Body of pancreas (tissue), 4 donors: Measurements from ENCODE around the gene TRAFD1.
"Not testable (repeated sequence)": the region's sequence is repeated elsewhere in the genome, so short reads cannot be mapped to it uniquely, and the experiment has no call there.

Experiments
- POLR2A ChIP-seq, 3 donors: fragments of 450-650 bp; IDR thresholded peaks; one replicate each; pipeline ENCODE4 v1.6.1; 2016; ENCODE audit warnings: antibody characterized with exemption in 3 of 3, mild to moderate bottlenecking in 2 of 3
- TF ChIP-seq, protein P1 (sequence below), 7 experiments: fragments of 450-650 bp in 4 of 7; fragments of 200-600 bp in 3 of 7; sonication (generic) in 3 of 7; IDR thresholded peaks; one replicate each; pipeline ENCODE4 v1.5.1; 2016 to 2019; ENCODE audit warnings: antibody characterized with exemption in 7 of 7

DNA sequence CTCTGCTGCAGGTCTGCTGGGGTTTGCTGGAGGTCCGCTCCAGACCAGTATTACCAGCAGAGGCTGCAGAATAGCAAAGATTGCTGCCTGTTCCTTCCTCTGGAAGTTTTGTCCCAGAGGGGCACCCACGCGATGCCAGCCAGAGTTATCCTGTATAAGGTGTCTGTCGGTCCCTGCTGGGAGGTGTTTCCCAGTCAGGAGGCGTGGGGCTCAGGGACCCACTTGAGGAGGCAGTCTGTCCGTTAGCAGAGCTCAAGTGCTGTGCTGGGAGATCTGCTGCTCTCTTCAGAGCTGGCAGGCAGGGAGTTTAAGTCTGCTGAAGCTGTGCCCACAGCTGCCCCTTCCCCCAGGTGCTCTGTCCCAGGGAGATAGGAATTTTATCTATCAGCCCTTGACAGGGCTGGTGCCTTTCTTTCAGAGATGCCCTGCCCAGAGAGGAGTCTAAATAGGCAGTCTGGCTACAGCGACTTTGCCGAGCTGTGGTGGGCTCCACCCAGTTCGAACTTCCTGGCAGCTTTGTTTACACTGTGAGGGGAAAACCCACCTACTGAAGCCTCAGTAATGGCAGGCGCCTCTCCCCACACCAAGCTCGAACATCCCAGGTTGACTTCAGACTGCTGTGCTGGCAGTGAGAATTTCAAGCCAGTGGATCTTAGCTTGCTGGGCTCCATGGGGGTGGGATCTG is 33.2 kb downstream of the TRAFD1 start:
- TF ChIP-seq, protein P1, sequence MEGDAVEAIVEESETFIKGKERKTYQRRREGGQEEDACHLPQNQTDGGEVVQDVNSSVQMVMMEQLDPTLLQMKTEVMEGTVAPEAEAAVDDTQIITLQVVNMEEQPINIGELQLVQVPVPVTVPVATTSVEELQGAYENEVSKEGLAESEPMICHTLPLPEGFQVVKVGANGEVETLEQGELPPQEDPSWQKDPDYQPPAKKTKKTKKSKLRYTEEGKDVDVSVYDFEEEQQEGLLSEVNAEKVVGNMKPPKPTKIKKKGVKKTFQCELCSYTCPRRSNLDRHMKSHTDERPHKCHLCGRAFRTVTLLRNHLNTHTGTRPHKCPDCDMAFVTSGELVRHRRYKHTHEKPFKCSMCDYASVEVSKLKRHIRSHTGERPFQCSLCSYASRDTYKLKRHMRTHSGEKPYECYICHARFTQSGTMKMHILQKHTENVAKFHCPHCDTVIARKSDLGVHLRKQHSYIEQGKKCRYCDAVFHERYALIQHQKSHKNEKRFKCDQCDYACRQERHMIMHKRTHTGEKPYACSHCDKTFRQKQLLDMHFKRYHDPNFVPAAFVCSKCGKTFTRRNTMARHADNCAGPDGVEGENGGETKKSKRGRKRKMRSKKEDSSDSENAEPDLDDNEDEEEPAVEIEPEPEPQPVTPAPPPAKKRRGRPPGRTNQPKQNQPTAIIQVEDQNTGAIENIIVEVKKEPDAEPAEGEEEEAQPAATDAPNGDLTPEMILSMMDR (IDR thresholded peaks at IDR 0.05) = not testable (repeated sequence)
- TF ChIP-seq POLR2A (IDR thresholded peaks at IDR 0.05) = not testable (repeated sequence)
